HEK293T (cell line): ENCODE measurements around the gene DHDH.

Experiments
- CTBP1 ChIP-seq: fragments of 450-650 bp; IDR thresholded peaks from 2 replicates; pipeline ENCODE4 v1.6.1; 2016; ENCODE audit warnings: borderline replicate concordance
- FOXA1 ChIP-seq: fragments of 450-650 bp; IDR thresholded peaks from 2 replicates; pipeline ENCODE4 v1.6.1; 2016; ENCODE audit warnings: mild to moderate bottlenecking
- FOXK2 ChIP-seq: fragments of 450-650 bp; IDR thresholded peaks from 2 replicates; pipeline ENCODE4 v1.6.1; 2016; ENCODE audit warnings: mild to moderate bottlenecking
- FOXM1 ChIP-seq: fragments of 450-650 bp; IDR thresholded peaks from 2 replicates; pipeline ENCODE4 v1.6.1; 2017; ENCODE audit warnings: mild to moderate bottlenecking, borderline replicate concordance
- HDGF ChIP-seq: fragments of 450-650 bp; IDR thresholded peaks from 2 replicates; pipeline ENCODE4 v1.6.1; 2017; ENCODE audit warnings: antibody characterized with exemption, borderline replicate concordance
- LEF1 ChIP-seq: fragments of 450-650 bp; IDR thresholded peaks from 2 replicates; pipeline ENCODE4 v1.6.1; 2017; ENCODE audit warnings: mild to moderate bottlenecking, borderline replicate concordance
- SP1 ChIP-seq: fragments of 450-650 bp; IDR thresholded peaks from 2 replicates; pipeline ENCODE4 v1.6.1; 2017
- SUZ12 ChIP-seq: fragments of 450-650 bp; IDR thresholded peaks from 2 replicates; pipeline ENCODE4 v1.6.1; 2016; ENCODE audit warnings: mild to moderate bottlenecking
- TARDBP ChIP-seq: fragments of 450-650 bp; IDR thresholded peaks from 2 replicates; pipeline ENCODE4 v1.6.1; 2016

DNA sequence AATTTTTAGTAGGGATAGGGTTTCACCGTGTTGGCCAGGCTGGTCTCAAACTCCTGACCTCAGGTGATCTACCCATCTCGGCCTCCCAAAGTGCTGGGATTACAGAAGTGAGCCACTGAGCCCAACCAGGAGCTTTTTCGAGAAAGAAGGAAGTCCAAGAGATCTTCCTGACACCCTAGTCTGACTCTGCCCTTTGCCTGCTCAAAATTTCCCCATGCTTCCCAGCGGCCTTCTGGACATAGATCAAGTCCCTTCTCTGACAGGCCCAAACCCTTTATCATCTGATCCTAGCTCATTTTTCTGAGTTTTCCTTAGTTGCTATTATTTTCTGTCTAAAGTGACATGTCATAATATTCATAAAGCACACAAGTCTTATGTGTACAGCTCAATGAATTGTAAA lies 19.6 kb downstream of the DHDH start:
- no peak for TF ChIP-seq FOXK2
- TF ChIP-seq FOXM1 = no peak
- no peak for TF ChIP-seq TARDBP
- TF ChIP-seq CTBP1 = no peak
- no peak for TF ChIP-seq SP1
- TF ChIP-seq SUZ12 = no peak
- no peak for TF ChIP-seq FOXA1
- no peak for TF ChIP-seq LEF1
- no peak for TF ChIP-seq HDGF
